GM23248 (cell line): ENCODE results near the gene HSP90B1. TPM values are rescaled to one million over a fixed set of nuclear protein-coding genes. Genes with fewer than 3 reads are reported as not detected.

Experiments
- DNase-seq: peaks from one replicate; pipeline ENCODE4 v3.0.0-alpha.2; 2015
- H2AFZ ChIP-seq: fragments of 200-600 bp; sonication (generic); 2 replicates; pipeline ENCODE4 v1.6.1; 2016; ENCODE audit warnings: antibody characterized with exemption
- H3F3A ChIP-seq: fragments of 200-600 bp; sonication (generic); 2 replicates; pipeline ENCODE4 v1.6.1; 2016; ENCODE audit warnings: mild to moderate bottlenecking, antibody characterized with exemption, mixed run types; ENCODE audit not compliant: insufficient read depth
- H3K27ac ChIP-seq: fragments of 200-600 bp; sonication (generic); 2 replicates; pipeline ENCODE4 v1.5.1; 2016; ENCODE audit warnings: mild to moderate bottlenecking
- H3K27me3 ChIP-seq: fragments of 200-600 bp; sonication (generic); replicated peaks from 2 replicates; pipeline ENCODE4 v1.6.1; 2016; ENCODE audit warnings: mild to moderate bottlenecking; ENCODE audit not compliant: insufficient read depth
- H3K36me3 ChIP-seq: fragments of 200-600 bp; sonication (generic); 2 replicates; pipeline ENCODE4 v1.6.1; 2016; ENCODE audit warnings: low read depth, mild to moderate bottlenecking
- H3K4me1 ChIP-seq: fragments of 200-600 bp; sonication (generic); 2 replicates; pipeline ENCODE4 v1.6.1; 2016; ENCODE audit warnings: mild to moderate bottlenecking; ENCODE audit not compliant: insufficient read depth
- H3K4me2 ChIP-seq: fragments of 200-600 bp; sonication (generic); one replicate; pipeline ENCODE4 v1.6.1; 2016; ENCODE audit warnings: mild to moderate bottlenecking; ENCODE audit not compliant: unreplicated experiment
- H3K4me3 ChIP-seq: fragments of 200-600 bp; sonication (generic); 2 replicates; pipeline ENCODE4 v1.5.1; 2016; ENCODE audit warnings: mild to moderate bottlenecking
- H3K79me2 ChIP-seq: fragments of 200-600 bp; sonication (generic); 2 replicates; pipeline ENCODE4 v1.6.1; 2016; ENCODE audit warnings: mild to moderate bottlenecking; ENCODE audit not compliant: insufficient read depth
- H3K9ac ChIP-seq: fragments of 200-600 bp; sonication (generic); 2 replicates; pipeline ENCODE4 v1.6.1; 2016; ENCODE audit warnings: mild to moderate bottlenecking
- H3K9me2 ChIP-seq: fragments of 200-600 bp; sonication (generic); 2 replicates; pipeline ENCODE4 v1.6.1; 2016; ENCODE audit warnings: mixed run types, mild to moderate bottlenecking, moderate library complexity; ENCODE audit not compliant: insufficient read depth
- H3K9me3 ChIP-seq: fragments of 200-600 bp; sonication (generic); one replicate; pipeline ENCODE4 v1.6.1; 2017; ENCODE audit warnings: low read depth
- H4K20me1 ChIP-seq: fragments of 200-600 bp; sonication (generic); 2 replicates; pipeline ENCODE4 v1.6.0; 2016; ENCODE audit not compliant: insufficient read depth
- EZH2 ChIP-seq: fragments of 200-600 bp; sonication (generic); IDR thresholded peaks from 2 replicates; pipeline ENCODE4 v1.6.1; 2018; ENCODE audit warnings: antibody characterized with exemption, mild to moderate bottlenecking; ENCODE audit not compliant: insufficient read depth, poor library complexity, severe bottlenecking
- EZH2phosphoT487 ChIP-seq: fragments of 200-600 bp; sonication (generic); IDR thresholded peaks from 2 replicates; pipeline ENCODE4 v1.6.1; 2018; ENCODE audit warnings: antibody characterized with exemption, moderate library complexity, mild to moderate bottlenecking, low read depth; ENCODE audit not compliant: insufficient read depth
- WGBS, 2 experiments: methylation state at CpG; one replicate each; pipeline ENCODE4 v1.1.6; 2015 to 2017; ENCODE audit warnings: low lambda C conversion rate in 2 of 2, low coverage in 1 of 2; ENCODE audit errors: missing lambda C conversion rate in 2 of 2; 5-methylcytosine and 5-hydroxymethylcytosine counted together
- in situ Hi-C: fragments of 300-500 bp; cut with MboI; formaldehyde crosslinking; loops from 2 replicates; pipeline ENCODE4 v1.15.0; 2020
- polyA plus RNA-seq: library from polyadenylated mRNA; unstranded; fragments of >200 nt; fragmentation: Nextera tagmentation; extraction: Ambion mirVana; gene quantifications from 2 replicates; pipeline ENCODE4 v1.2.1, GENCODE V29; 2016
- total RNA-seq: library from RNA; depleted of rRNA; stranded (reverse); fragments of >200 nt; shearing (Covaris generic); gene quantifications from 2 replicates; pipeline ENCODE4 v1.2.3, GENCODE V29; 2014

Gene HSP90B1
- total and polyA plus RNA-seq, 2 experiments from 2014 or later = 555 to 969 TPM

GRCh38 chr12:103908877-103909276 lies 21.3 kb upstream of the HSP90B1 start:
- no peak for TF ChIP-seq EZH2
- no peak for TF ChIP-seq EZH2phosphoT487
- no peaks in the 10 kb centered on the region for H3K27me3 ChIP-seq
- peak overlapping the region; percentile 56 for H3K4me2 ChIP-seq
- in situ Hi-C loops = no loop called here
- no peak overlapping the region for H3K27ac ChIP-seq
- H3K9me2 ChIP-seq = no peaks in the 10 kb centered on the region
- H3K4me3 ChIP-seq = no peak overlapping the region
- 17 to 33% methylated on average over 2 of the region's 2 CpGs for WGBS, 2 experiments
- no peaks in the 10 kb centered on the region for H3K36me3 ChIP-seq
- H2AFZ ChIP-seq = no peak overlapping the region
- H3K4me1 ChIP-seq = peaks cover 19% of the 10 kb centered on the region
- 0 out of 2 replicates have a peak, but pooled peaks cover 10% of the 10 kb centered on the region for H3F3A ChIP-seq
- no peak overlapping the region for H3K9ac ChIP-seq
- DNase-seq = peak; percentile 53
- H4K20me1 ChIP-seq = no peaks in the 10 kb centered on the region
- no peaks in the 10 kb centered on the region for H3K9me3 ChIP-seq
- no peaks in the 10 kb centered on the region for H3K79me2 ChIP-seq

DNA sequence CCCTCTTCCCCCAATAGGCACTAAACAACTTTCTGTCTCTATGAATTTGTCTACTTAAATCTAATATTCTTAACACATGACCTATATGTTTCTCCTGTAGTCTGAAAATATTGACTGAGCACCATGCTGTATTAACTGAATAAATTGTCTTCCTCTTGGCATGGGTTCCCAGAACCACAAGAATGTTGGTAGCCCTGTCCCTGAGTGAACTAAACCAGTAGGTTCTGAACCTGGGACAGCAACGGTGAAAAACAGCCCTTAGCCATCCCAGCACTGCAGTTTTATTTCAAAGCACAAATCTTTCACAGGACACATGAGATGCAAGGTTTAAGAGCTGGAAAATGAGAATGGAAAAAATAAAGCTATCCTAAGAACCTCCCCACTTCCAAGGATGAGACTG lies 20.4 kb upstream of the HSP90B1 start:
- Histone ChIP-seq H3K4me2 (peak overlapping the region; percentile 56), H3K9ac (no peak overlapping the region), H3K27ac (no peak overlapping the region), H3F3A (0 out of 2 replicates have a peak, but pooled peaks cover 10% of the 10 kb centered on the region), H3K9me2 (no peaks in the 10 kb centered on the region), H3K4me3 (no peak overlapping the region; the same call in 1 of the 2 replicates), H2AFZ (no peak overlapping the region), H3K9me3 (no peaks in the 10 kb centered on the region), H3K36me3 (no peaks in the 10 kb centered on the region), H4K20me1 (no peaks in the 10 kb centered on the region), H3K79me2 (no peaks in the 10 kb centered on the region), H3K4me1 (peaks cover 19% of the 10 kb centered on the region), H3K27me3 (no peaks in the 10 kb centered on the region)
- peak; percentile 61 for DNase-seq
- WGBS, 2 experiments = 77% methylated on average over 1 of the region's 1 CpG
- in situ Hi-C loops = no loop called here
- TF ChIP-seq EZH2 (no peak), EZH2phosphoT487 (no peak)

DNA sequence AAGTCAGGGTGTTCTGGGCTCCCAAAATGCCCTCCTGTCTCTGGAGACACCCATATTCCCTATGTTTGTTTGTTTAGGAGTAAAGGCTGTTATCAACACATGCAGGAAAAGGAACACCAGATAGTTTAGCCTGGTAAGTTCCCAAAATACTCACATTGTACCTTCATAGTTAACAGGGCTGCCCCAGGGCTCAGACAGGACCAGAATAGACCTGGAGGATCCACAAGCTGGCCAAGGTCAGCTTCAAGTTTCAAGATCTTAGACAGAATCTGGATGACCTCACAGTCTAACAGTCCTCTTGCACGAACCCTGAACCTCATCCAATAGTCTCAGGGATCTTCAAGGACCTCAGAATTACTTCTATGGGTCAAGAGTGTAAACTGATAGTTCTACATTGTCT lies 18.1 kb upstream of the HSP90B1 start:
- Histone ChIP-seq H3K27ac (no peak overlapping the region), H3K36me3 (no peaks in the 10 kb centered on the region), H3K4me1 (peaks cover 19% of the 10 kb centered on the region), H3K9me3 (no peaks in the 10 kb centered on the region), H2AFZ (no peak overlapping the region), H4K20me1 (no peaks in the 10 kb centered on the region), H3K4me3 (no peak overlapping the region), H3F3A (0 out of 2 replicates have a peak, but pooled peaks cover 10% of the 10 kb centered on the region), H3K9ac (no peak overlapping the region), H3K79me2 (no peaks in the 10 kb centered on the region), H3K27me3 (no peaks in the 10 kb centered on the region), H3K9me2 (no peaks in the 10 kb centered on the region), H3K4me2 (no peak overlapping the region)
- WGBS, 2 experiments = 57 to 75% methylated on average over 1 of the region's 1 CpG
- in situ Hi-C loops = no loop called here
- DNase-seq = no peak
- no peak for TF ChIP-seq EZH2phosphoT487
- no peak for TF ChIP-seq EZH2

DNA sequence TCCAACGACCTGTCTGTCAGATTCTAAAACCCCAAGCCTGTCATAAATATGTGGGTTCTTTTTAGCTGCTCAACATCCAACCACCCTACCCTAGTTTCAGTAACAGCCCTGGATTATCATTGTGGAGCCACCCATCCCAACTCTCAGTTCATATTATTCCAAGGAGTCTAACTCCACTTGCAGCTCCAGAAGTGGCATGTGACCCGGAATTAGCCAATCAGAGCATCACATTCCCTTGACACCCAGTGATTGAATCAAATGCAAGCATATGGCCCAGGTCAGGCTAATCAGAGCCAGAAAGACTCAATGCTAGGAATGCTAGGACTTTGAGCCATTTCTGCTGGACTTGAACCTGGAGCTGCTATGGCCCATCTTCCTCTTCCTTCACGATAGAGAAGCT lies 17.1 kb upstream of the HSP90B1 start:
- H3K4me2 ChIP-seq = no peak overlapping the region
- no peaks in the 10 kb centered on the region for H3K36me3 ChIP-seq
- no peak for DNase-seq
- TF ChIP-seq EZH2phosphoT487 = no peak
- no peak for TF ChIP-seq EZH2
- H3K4me3 ChIP-seq = no peak overlapping the region
- WGBS, 2 experiments = 45 to 49% methylated on average over 3 of the region's 3 CpGs
- H3K27me3 ChIP-seq = no peaks in the 10 kb centered on the region
- H3K79me2 ChIP-seq = no peaks in the 10 kb centered on the region
- no peak overlapping the region for H3K27ac ChIP-seq
- no peaks in the 10 kb centered on the region for H4K20me1 ChIP-seq
- in situ Hi-C loops = no loop called here
- H3K9me3 ChIP-seq = no peaks in the 10 kb centered on the region
- H3K4me1 ChIP-seq = peaks cover 19% of the 10 kb centered on the region
- H3K9me2 ChIP-seq = no peaks in the 10 kb centered on the region
- 0 out of 2 replicates have a peak, but pooled peaks cover 10% of the 10 kb centered on the region for H3F3A ChIP-seq
- no peak overlapping the region for H2AFZ ChIP-seq
- no peak overlapping the region for H3K9ac ChIP-seq

GRCh38 chr12:103915306-103915705 lies 14.9 kb upstream of the HSP90B1 start:
- Histone ChIP-seq H3F3A (no peaks in the 10 kb centered on the region), H4K20me1 (no peaks in the 10 kb centered on the region), H3K27ac (no peak overlapping the region), H3K4me2 (no peak overlapping the region), H3K27me3 (no peaks in the 10 kb centered on the region), H3K79me2 (no peaks in the 10 kb centered on the region), H3K9ac (no peak overlapping the region), H3K9me2 (no peaks in the 10 kb centered on the region), H3K4me3 (no peak overlapping the region), H3K9me3 (no peaks in the 10 kb centered on the region), H3K4me1 (peaks cover under 1% of the 10 kb centered on the region; the same call in 1 of the 2 replicates), H3K36me3 (no peaks in the 10 kb centered on the region), H2AFZ (no peak overlapping the region)
- 58 to 69% methylated on average over 8 of the region's 8 CpGs for WGBS, 2 experiments
- DNase-seq = no peak
- in situ Hi-C loops = no loop called here
- TF ChIP-seq EZH2 (no peak), EZH2phosphoT487 (no peak)
